CD4-positive, CD25-positive, alpha-beta regulatory T cell (primary cell): Measurements from ENCODE around the gene PDE3A. TPM values are rescaled to one million over a fixed set of nuclear protein-coding genes. Genes with fewer than 3 reads are reported as not detected.

Source experiments
- ATAC-seq, 2 donors: fragments of 150-1000 bp; cut with Tn5 transposase; one replicate each; pipeline ENCODE4 v1.10.0; 2021; ENCODE audit warnings: low read depth in 2 of 2, moderate number of reproducible peaks in 2 of 2, moderate library complexity in 1 of 2
- DNase-seq, 3 donors: peaks; one replicate each; pipeline versions ENCODE4 v3.0.0 to v3.0.0-alpha.2; 2012 to 2022; ENCODE audit warnings: mixed read lengths in 1 of 3
- H3K27ac ChIP-seq: one replicate; pipeline ENCODE4 v1.7.0; 2013; ENCODE audit warnings: mild to moderate bottlenecking, low read length; ENCODE audit not compliant: insufficient read depth, poor library complexity, severe bottlenecking
- H3K27me3 ChIP-seq: one replicate; pipeline ENCODE4 v1.7.0; 2013; ENCODE audit warnings: low read length; ENCODE audit not compliant: control insufficient read depth, insufficient read depth
- H3K36me3 ChIP-seq: one replicate; pipeline ENCODE4 v1.7.0; 2013; ENCODE audit warnings: mild to moderate bottlenecking, low read length, moderate library complexity; ENCODE audit not compliant: control insufficient read depth, insufficient read depth
- H3K4me1 ChIP-seq: 2 replicates; pipeline ENCODE4 v1.7.0; 2013; ENCODE audit warnings: mild to moderate bottlenecking, low read length; ENCODE audit not compliant: insufficient read depth, control insufficient read depth, poor library complexity, severe bottlenecking
- H3K4me3 ChIP-seq: one replicate; pipeline ENCODE4 v1.7.0; 2013; ENCODE audit warnings: low read depth, mild to moderate bottlenecking, low read length, moderate library complexity
- H3K9me3 ChIP-seq, 2 experiments: 1 replicate in 1 of 2; 2 replicates in 1 of 2; pipeline ENCODE4 v1.7.0; 2013; ENCODE audit warnings: low read length in 2 of 2, mild to moderate bottlenecking in 1 of 2, moderate library complexity in 1 of 2; ENCODE audit not compliant: control insufficient read depth in 2 of 2
- H3K27ac Mint-ChIP-seq, 3 donors: one replicate each; pipeline ENCODE4 v1.8.0; 2020 to 2022; ENCODE audit warnings: mild to moderate bottlenecking in 3 of 3, mixed read lengths in 3 of 3, moderate library complexity in 2 of 3
- H3K27me3 Mint-ChIP-seq: one replicate; pipeline ENCODE4 v1.8.0; 2022; ENCODE audit warnings: mild to moderate bottlenecking, mixed read lengths
- H3K36me3 Mint-ChIP-seq: one replicate; pipeline ENCODE4 v1.8.0; 2020; ENCODE audit warnings: mixed read lengths
- H3K4me1 Mint-ChIP-seq, 4 donors: one replicate each; pipeline ENCODE4 v1.8.0; 2020 to 2022; ENCODE audit warnings: mixed read lengths in 4 of 4, mild to moderate bottlenecking in 1 of 4
- H3K4me3 Mint-ChIP-seq, 4 donors: one replicate each; pipeline ENCODE4 v1.8.0; 2020 to 2022; ENCODE audit warnings: mild to moderate bottlenecking in 4 of 4, mixed read lengths in 4 of 4, moderate library complexity in 3 of 4
- H3K9me3 Mint-ChIP-seq, 7 donors: one replicate each; pipeline ENCODE4 v1.8.0; 2020 to 2022; ENCODE audit warnings: mixed read lengths in 7 of 7, mild to moderate bottlenecking in 3 of 7, moderate library complexity in 2 of 7
- polyA plus RNA-seq, 4 donors: library from polyadenylated mRNA; unstranded; fragments of 300-500 nt; fragmentation: Illumina TruSeq; gene quantifications; one replicate each; pipeline ENCODE4 v1.2.3, GENCODE V29; 2021
- total RNA-seq: library from RNA; stranded (reverse); gene quantifications from one replicate; pipeline ENCODE4 v1.2.3, GENCODE V29; 2022

PDE3A gene
- total and polyA plus RNA-seq, 5 donors from 2014 or later: 0.05 to 0.30 TPM; not detected in 3

DNA sequence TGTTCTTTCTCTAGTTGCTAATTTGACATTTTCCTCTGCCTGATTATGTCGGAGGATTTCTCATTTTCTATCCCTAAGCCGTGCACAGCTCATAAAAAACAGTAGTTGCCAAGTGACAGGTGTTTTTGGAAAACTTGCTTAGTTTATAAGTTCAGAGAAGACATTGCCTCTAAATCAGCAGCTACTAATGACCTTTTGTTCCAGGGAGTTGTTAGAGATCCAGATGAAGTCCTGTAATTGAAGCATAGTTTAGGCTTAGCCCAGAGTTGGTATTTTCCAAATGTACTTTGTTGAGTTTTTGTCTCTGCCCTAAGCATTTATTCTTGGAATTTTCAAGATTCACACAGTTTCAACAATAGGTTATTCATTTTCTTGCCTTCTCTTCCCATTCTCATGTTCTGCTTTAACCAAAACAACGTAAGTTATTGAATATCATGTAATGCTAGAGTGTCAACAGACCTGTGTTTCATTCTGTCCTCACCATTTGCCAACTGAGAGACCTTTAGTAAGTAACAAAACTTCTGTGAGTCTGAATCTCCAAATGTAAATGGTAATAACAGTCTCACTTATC is 216.8 kb downstream of the PDE3A start:
- Mint-ChIP-seq H3K4me1 (no peaks in the 10 kb centered on the region), H3K9me3 (peaks cover 0 to 5% (median under 1%) of the 10 kb centered on the region in 7 donors), H3K36me3 (no peaks in the 10 kb centered on the region), H3K27me3 (no peaks in the 10 kb centered on the region), H3K27ac (no peak overlapping the region), H3K4me3 (no peak overlapping the region)
- Histone ChIP-seq H3K36me3 (no peaks in the 10 kb centered on the region), H3K27ac (no peak overlapping the region), H3K9me3 (no peaks in the 10 kb centered on the region), H3K27me3 (no peaks in the 10 kb centered on the region), H3K4me1 (no peaks in the 10 kb centered on the region), H3K4me3 (no peak overlapping the region)
- no peak for DNase-seq
- ATAC-seq: no peak

DNA sequence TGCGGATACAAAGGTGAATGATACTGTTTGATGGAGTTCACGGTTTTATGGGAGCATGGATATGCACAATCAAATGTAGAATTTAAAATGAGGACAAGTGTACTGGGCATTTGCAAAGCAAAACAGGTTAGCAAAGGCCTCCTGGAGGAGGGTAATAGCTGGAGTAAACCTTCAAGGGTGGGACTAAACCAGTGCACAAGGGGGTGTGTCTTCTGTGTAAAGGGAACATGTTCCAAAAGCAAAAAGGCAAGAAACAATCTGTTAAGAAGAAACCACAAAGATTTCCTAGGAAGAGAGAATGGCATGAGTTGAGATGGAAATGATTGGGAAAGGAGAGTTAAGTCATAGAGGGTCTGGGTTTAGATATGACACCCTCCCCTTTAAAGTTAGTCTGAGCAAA is 217.6 kb downstream of the PDE3A start:
- H3K27ac Mint-ChIP-seq: no peak overlapping the region
- H3K27me3 Mint-ChIP-seq: no peaks in the 10 kb centered on the region
- Histone ChIP-seq H3K4me3 (no peak overlapping the region), H3K4me1 (no peaks in the 10 kb centered on the region), H3K27ac (no peak overlapping the region), H3K27me3 (no peaks in the 10 kb centered on the region), H3K9me3 (no peaks in the 10 kb centered on the region), H3K36me3 (no peaks in the 10 kb centered on the region)
- no peak overlapping the region for H3K4me3 Mint-ChIP-seq
- peaks cover 0 to 5% (median 1%) of the 10 kb centered on the region in 7 donors for H3K9me3 Mint-ChIP-seq
- ATAC-seq: no peak
- H3K36me3 Mint-ChIP-seq: no peaks in the 10 kb centered on the region
- no peaks in the 10 kb centered on the region for H3K4me1 Mint-ChIP-seq
- no peak for DNase-seq

- Histone ChIP-seq H3K36me3 (no peaks in the 10 kb centered on the region), H3K9me3 (no peaks in the 10 kb centered on the region), H3K27me3 (no peaks in the 10 kb centered on the region), H3K27ac (no peak overlapping the region), H3K4me1 (no peaks in the 10 kb centered on the region), H3K4me3 (no peak overlapping the region)
- no peaks in the 10 kb centered on the region for H3K27me3 Mint-ChIP-seq
- H3K4me1 Mint-ChIP-seq: no peaks in the 10 kb centered on the region
- DNase-seq (no peak), ATAC-seq (no peak)
- no peak overlapping the region for H3K27ac Mint-ChIP-seq
- no peaks in the 10 kb centered on the region for H3K36me3 Mint-ChIP-seq
- no peak overlapping the region for H3K4me3 Mint-ChIP-seq
- H3K9me3 Mint-ChIP-seq: peaks cover 0 to 5% (median 2%) of the 10 kb centered on the region in 7 donors
These were observed 219.7 kb downstream of the PDE3A start for GRCh38 chr12:20588042-20588441.

DNA sequence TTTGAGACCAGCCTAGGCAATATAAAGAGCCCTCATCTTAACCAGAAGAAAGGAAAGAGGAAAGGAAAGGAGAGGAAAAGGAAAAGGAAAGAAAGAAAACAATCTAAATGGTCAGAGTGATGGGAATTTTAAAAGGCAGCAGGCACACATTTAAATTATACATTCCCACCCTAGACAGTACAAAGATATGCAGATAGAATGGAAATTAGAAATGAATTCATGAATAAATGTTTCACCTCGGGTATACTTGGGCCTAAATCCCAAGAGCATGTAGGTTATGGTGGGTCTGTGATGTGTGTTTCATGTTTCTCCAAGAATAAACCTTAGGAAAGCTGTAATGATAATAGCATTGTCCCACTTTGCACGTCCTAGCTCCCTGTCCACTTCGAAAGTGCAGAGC is 222.2 kb downstream of the PDE3A start:
- Mint-ChIP-seq H3K4me1 (no peaks in the 10 kb centered on the region), H3K27ac (no peak overlapping the region), H3K9me3 (peaks cover 0 to 4% (median 2%) of the 10 kb centered on the region in 7 donors), H3K36me3 (no peaks in the 10 kb centered on the region), H3K27me3 (no peaks in the 10 kb centered on the region), H3K4me3 (no peak overlapping the region)
- no peaks in the 10 kb centered on the region for H3K4me1 ChIP-seq
- no peaks in the 10 kb centered on the region for H3K27me3 ChIP-seq
- H3K27ac ChIP-seq: no peak overlapping the region
- DNase-seq: no peak
- H3K36me3 ChIP-seq: no peaks in the 10 kb centered on the region
- H3K9me3 ChIP-seq: no peaks in the 10 kb centered on the region
- ATAC-seq: no peak
- no peak overlapping the region for H3K4me3 ChIP-seq

DNA sequence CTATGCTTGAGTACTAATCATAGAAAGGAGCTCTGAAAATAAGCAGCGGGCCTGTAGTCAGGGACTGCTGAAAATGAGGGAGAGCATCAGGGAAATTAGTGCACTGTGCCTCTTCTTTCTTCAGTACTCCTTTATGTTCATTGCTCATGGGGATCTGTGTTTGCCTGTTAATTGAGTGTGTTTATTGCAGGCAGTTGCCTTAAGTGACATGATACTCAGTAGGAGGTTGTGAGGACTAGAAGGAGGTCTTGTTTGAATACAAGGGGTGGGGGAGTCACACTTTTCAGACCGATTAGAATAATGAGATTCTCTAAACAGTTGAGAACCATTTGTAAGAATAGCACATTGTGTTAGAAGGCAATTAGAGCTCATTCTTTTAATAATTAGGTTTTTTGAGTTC is 224.2 kb downstream of the PDE3A start:
- no peak overlapping the region for H3K27ac Mint-ChIP-seq
- ATAC-seq (no peak), DNase-seq (no peak)
- Histone ChIP-seq H3K4me3 (no peak overlapping the region), H3K4me1 (no peaks in the 10 kb centered on the region), H3K36me3 (no peaks in the 10 kb centered on the region), H3K27ac (no peak overlapping the region), H3K27me3 (no peaks in the 10 kb centered on the region), H3K9me3 (no peaks in the 10 kb centered on the region)
- no peaks in the 10 kb centered on the region for H3K36me3 Mint-ChIP-seq
- no peaks in the 10 kb centered on the region for H3K4me1 Mint-ChIP-seq
- H3K27me3 Mint-ChIP-seq: no peaks in the 10 kb centered on the region
- H3K4me3 Mint-ChIP-seq: no peak overlapping the region
- H3K9me3 Mint-ChIP-seq: peaks cover 0 to 6% (median 2%) of the 10 kb centered on the region in 7 donors

- Mint-ChIP-seq H3K27me3 (no peaks in the 10 kb centered on the region), H3K4me1 (no peaks in the 10 kb centered on the region), H3K4me3 (peak overlapping the region in 1 of 4 donors; percentile 13), H3K36me3 (no peaks in the 10 kb centered on the region), H3K9me3 (peaks cover 0 to 6% (median 2%) of the 10 kb centered on the region in 7 donors), H3K27ac (no peak overlapping the region)
- Histone ChIP-seq H3K27ac (no peak overlapping the region), H3K4me1 (no peaks in the 10 kb centered on the region), H3K4me3 (no peak overlapping the region), H3K27me3 (no peaks in the 10 kb centered on the region), H3K9me3 (no peaks in the 10 kb centered on the region), H3K36me3 (no peaks in the 10 kb centered on the region)
- DNase-seq: no peak
- ATAC-seq: no peak
These were observed 225.3 kb downstream of the PDE3A start for GRCh38 chr12:20593611-20594010.

DNA sequence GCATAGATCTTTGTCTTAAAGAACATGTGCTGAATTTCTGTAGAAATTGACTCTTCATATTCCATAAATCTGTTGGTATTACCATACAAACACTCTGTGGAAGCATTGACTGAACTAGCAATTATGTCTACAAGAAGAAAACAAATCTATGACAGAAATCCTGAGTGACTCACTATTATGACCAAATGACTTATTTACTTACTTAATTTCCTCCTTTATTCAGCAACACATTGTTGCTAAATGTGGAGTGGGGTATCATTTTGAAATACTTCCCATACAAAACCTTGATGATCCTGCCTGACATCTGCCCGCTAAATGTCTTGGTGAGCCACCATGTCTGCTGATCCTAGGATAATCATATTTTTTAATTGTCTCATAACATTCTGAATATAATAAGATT is 227.7 kb downstream of the PDE3A start:
- H3K36me3 ChIP-seq: no peaks in the 10 kb centered on the region
- no peak overlapping the region for H3K27ac ChIP-seq
- no peak for DNase-seq
- H3K9me3 Mint-ChIP-seq: peaks cover 0 to 6% (median 0%) of the 10 kb centered on the region in 7 donors
- H3K4me1 Mint-ChIP-seq: no peaks in the 10 kb centered on the region
- no peaks in the 10 kb centered on the region for H3K27me3 ChIP-seq
- H3K4me3 Mint-ChIP-seq: no peak overlapping the region
- H3K27me3 Mint-ChIP-seq: no peaks in the 10 kb centered on the region
- H3K27ac Mint-ChIP-seq: no peak overlapping the region
- H3K4me3 ChIP-seq: no peak overlapping the region
- H3K4me1 ChIP-seq: no peaks in the 10 kb centered on the region
- ATAC-seq: no peak
- H3K36me3 Mint-ChIP-seq: no peaks in the 10 kb centered on the region
- H3K9me3 ChIP-seq: no peaks in the 10 kb centered on the region

DNA sequence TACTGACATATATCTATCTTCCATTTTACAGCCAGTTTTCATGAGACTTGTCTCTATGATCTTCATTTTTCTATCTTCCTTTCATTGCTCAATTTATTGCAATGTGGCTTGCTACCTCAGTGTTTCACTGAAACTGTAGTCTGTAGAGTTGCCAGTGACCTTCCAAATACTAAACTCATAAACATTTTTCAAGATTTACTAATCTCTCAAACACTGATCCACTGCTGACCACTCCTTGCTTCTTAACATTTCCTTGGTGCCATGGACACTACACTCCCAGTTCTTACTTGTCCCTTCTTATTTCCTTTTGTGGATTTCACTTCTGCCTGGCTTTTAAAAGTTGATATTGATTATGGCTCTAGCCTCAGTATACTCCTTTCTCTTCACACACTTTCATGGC is 231.4 kb downstream of the PDE3A start:
- no peaks in the 10 kb centered on the region for H3K36me3 ChIP-seq
- DNase-seq (no peak), ATAC-seq (no peak)
- no peaks in the 10 kb centered on the region for H3K36me3 Mint-ChIP-seq
- no peak overlapping the region for H3K4me3 ChIP-seq
- H3K9me3 Mint-ChIP-seq: peaks cover 0 to 6% (median 0%) of the 10 kb centered on the region in 7 donors
- no peaks in the 10 kb centered on the region for H3K4me1 Mint-ChIP-seq
- H3K27me3 Mint-ChIP-seq: no peaks in the 10 kb centered on the region
- no peak overlapping the region for H3K4me3 Mint-ChIP-seq
- no peak overlapping the region for H3K27ac ChIP-seq
- H3K27me3 ChIP-seq: no peaks in the 10 kb centered on the region
- H3K27ac Mint-ChIP-seq: no peak overlapping the region
- H3K9me3 ChIP-seq: no peaks in the 10 kb centered on the region
- H3K4me1 ChIP-seq: no peaks in the 10 kb centered on the region
